WTC11 (cell line): ENCODE results near the gene RPS21. TPM values are rescaled to one million over a fixed set of nuclear protein-coding genes. Genes with fewer than 3 reads are reported as not detected.
A peak's percentile ranks its signal among the peaks of the same experiment; 100 is the strongest.

Source experiments
- ATAC-seq: fragments of 200-7000 bp; cut with Tn5 transposase; 2 replicates; pipeline ENCODE4 v1.10.0; 2021; ENCODE audit warnings: mild to moderate bottlenecking, moderate library complexity
- CTCF ChIA-PET: fragments of 300-600 bp; sonication (Branson Sonifier 250); formaldehyde crosslinking; loops from one replicate; lab custom pipeline; 2021; ENCODE audit warnings: antibody characterized with exemption; lab: Charles Lee
- POLR2A ChIA-PET: fragments of 350-600 bp; sonication (Branson Sonifier 250); formaldehyde crosslinking; loops from one replicate; lab custom pipeline; 2021; ENCODE audit warnings: antibody characterized with exemption; lab: Charles Lee
- DNase-seq: peaks from one replicate; pipeline ENCODE4 v3.0.0; 2021; ENCODE audit warnings: low spot score
- H3K27ac Mint-ChIP-seq: 2 replicates; pipeline ENCODE4 v1.8.0; 2021; ENCODE audit warnings: mixed read lengths
- H3K27me3 Mint-ChIP-seq: 2 replicates; pipeline ENCODE4 v1.8.0; 2021; ENCODE audit warnings: low read depth, mild to moderate bottlenecking, moderate library complexity, mixed read lengths
- H3K36me3 Mint-ChIP-seq: 2 replicates; pipeline ENCODE4 v1.8.0; 2021; ENCODE audit warnings: mixed read lengths
- H3K4me1 Mint-ChIP-seq: 2 replicates; pipeline ENCODE4 v1.8.0; 2022; ENCODE audit warnings: mixed read lengths
- H3K4me3 Mint-ChIP-seq: 2 replicates; pipeline ENCODE4 v1.8.0; 2021; ENCODE audit warnings: mild to moderate bottlenecking, moderate library complexity, mixed read lengths
- H3K9me3 Mint-ChIP-seq: 2 replicates; pipeline ENCODE4 v1.8.0; 2021; ENCODE audit warnings: mixed read lengths
- ATF1 ChIP-seq: sonication (generic); formaldehyde crosslinking; IDR thresholded peaks from 2 replicates; pipeline ENCODE4 v1.8.1; 2023; ENCODE audit warnings: mild to moderate bottlenecking, moderate library complexity, missing genetic modification reagents
- ATF6 ChIP-seq: sonication (generic); formaldehyde crosslinking; IDR thresholded peaks from 2 replicates; pipeline ENCODE4 v1.8.1; 2023; ENCODE audit warnings: mild to moderate bottlenecking, missing genetic modification reagents
- CDX4 ChIP-seq: fragments of 250-450 bp; sonication (Bioruptor Pico); IDR thresholded peaks from 2 replicates; pipeline ENCODE4 v1.9.0; 2021; ENCODE audit warnings: moderate library complexity, mild to moderate bottlenecking, inconsistent platforms, borderline replicate concordance
- FOXP1 ChIP-seq: sonication (generic); formaldehyde crosslinking; IDR thresholded peaks from 2 replicates; pipeline ENCODE4 v1.8.0; 2022; ENCODE audit warnings: missing genetic modification reagents, mild to moderate bottlenecking, moderate library complexity, borderline replicate concordance
- GABPB1 ChIP-seq: sonication (generic); formaldehyde crosslinking; IDR thresholded peaks from 2 replicates; pipeline ENCODE4 v1.8.1; 2023; ENCODE audit warnings: mild to moderate bottlenecking, missing genetic modification reagents
- KAT7 ChIP-seq: sonication (generic); formaldehyde crosslinking; IDR thresholded peaks from 2 replicates; pipeline ENCODE4 v1.8.1; 2023; ENCODE audit warnings: missing genetic modification reagents, mild to moderate bottlenecking, borderline replicate concordance
- MYBL2 ChIP-seq: sonication (generic); formaldehyde crosslinking; IDR thresholded peaks from 2 replicates; pipeline ENCODE4 v1.8.1; 2023; ENCODE audit warnings: mild to moderate bottlenecking, moderate library complexity, missing genetic modification reagents
- NR3C1 ChIP-seq: sonication (generic); formaldehyde crosslinking; conservative IDR thresholded peaks from 2 replicates; pipeline ENCODE4 v1.8.1; 2023; ENCODE audit warnings: low read depth, mild to moderate bottlenecking, missing genetic modification reagents
- SP1 ChIP-seq: sonication (generic); formaldehyde crosslinking; conservative IDR thresholded peaks from 2 replicates; pipeline ENCODE4 v1.8.1; 2022; ENCODE audit warnings: missing genetic modification reagents
- TEAD1 ChIP-seq: sonication (generic); formaldehyde crosslinking; IDR thresholded peaks from 2 replicates; pipeline ENCODE4 v1.8.0; 2022; ENCODE audit warnings: mild to moderate bottlenecking, missing genetic modification reagents
- ZNF263 ChIP-seq: sonication (generic); formaldehyde crosslinking; IDR thresholded peaks from 2 replicates; pipeline ENCODE4 v1.8.1; 2022; ENCODE audit warnings: low read depth, mild to moderate bottlenecking, moderate library complexity, missing genetic modification reagents
- ZNF423 ChIP-seq: fragments of 250-450 bp; sonication (Bioruptor Pico); IDR thresholded peaks from 2 replicates; pipeline ENCODE4 v2.1.2; 2022; ENCODE audit warnings: mild to moderate bottlenecking, moderate library complexity
- ZNF671 ChIP-seq: fragments of 250-450 bp; sonication (Bioruptor Pico); IDR thresholded peaks from 2 replicates; pipeline ENCODE4 v1.8.0; 2021; ENCODE audit warnings: mild to moderate bottlenecking
- total RNA-seq: library from RNA; stranded (reverse); gene quantifications from 3 replicates; pipeline ENCODE4 v1.2.3, GENCODE V29; 2021
- TF ChIP-seq, protein P1 (sequence below): sonication (generic); formaldehyde crosslinking; IDR thresholded peaks from 2 replicates; pipeline ENCODE4 v1.8.0; 2023; ENCODE audit warnings: missing genetic modification reagents, mild to moderate bottlenecking, borderline replicate concordance
- TF ChIP-seq, protein P2 (sequence below): sonication (generic); formaldehyde crosslinking; IDR thresholded peaks from 2 replicates; pipeline ENCODE4 v1.8.1; 2023; ENCODE audit warnings: mild to moderate bottlenecking, missing genetic modification reagents, moderate library complexity
- TF ChIP-seq, protein P3 (sequence below): fragments of 250-450 bp; sonication (Bioruptor Pico); conservative IDR thresholded peaks from 2 replicates; pipeline ENCODE4 v1.9.0; 2021; ENCODE audit warnings: mild to moderate bottlenecking
- TF ChIP-seq, protein P4 (sequence below): sonication (generic); formaldehyde crosslinking; IDR thresholded peaks from 2 replicates; pipeline ENCODE4 v1.8.0; 2022; ENCODE audit warnings: mild to moderate bottlenecking, missing genetic modification reagents

Gene RPS21
- total RNA-seq, 1 experiment from 2014 or later, result 2,016 TPM

DNA sequence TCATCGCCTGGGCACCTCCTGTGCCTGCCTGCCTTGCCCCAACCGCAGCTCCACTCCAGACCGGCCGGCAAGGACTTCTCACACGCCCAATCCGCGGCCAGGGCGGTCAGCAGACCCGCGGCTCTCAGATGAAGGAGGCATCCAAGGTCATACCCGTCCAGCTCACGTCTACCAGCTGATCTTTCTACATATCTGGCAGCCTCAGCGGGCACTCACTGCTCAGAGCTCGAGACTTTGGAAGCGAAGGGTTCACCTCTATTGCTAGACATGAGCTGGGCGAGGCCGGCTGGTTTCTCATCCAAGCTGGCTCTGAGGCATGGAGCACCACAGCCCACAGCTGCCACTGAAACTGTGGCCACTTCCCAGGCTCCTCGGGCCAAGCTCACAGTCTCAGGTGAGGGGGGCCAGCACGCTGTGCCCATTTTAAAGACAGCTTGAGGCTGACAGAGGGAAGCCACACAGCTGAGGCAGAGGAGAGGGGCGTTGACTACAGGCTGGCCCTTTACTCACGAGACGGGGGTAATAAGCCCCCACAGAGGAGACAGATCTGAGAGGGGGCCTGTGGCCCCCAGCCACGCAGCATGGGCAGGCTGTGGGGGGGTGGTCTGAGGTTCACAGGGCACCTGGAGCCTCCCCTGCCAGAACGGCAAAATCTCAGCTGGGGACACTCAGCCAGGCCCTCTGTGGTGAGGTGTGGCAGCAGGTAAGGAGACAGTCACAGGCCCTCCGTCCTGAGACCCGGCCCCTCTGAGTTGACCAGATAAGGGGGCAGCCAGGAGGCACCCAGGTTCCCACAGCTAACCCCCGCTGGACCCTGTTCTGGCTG is 21.8 kb upstream of the RPS21 start (continued):
- TF ChIP-seq ATF6 (CRISPR knock-in tag), result no peak

DNA sequence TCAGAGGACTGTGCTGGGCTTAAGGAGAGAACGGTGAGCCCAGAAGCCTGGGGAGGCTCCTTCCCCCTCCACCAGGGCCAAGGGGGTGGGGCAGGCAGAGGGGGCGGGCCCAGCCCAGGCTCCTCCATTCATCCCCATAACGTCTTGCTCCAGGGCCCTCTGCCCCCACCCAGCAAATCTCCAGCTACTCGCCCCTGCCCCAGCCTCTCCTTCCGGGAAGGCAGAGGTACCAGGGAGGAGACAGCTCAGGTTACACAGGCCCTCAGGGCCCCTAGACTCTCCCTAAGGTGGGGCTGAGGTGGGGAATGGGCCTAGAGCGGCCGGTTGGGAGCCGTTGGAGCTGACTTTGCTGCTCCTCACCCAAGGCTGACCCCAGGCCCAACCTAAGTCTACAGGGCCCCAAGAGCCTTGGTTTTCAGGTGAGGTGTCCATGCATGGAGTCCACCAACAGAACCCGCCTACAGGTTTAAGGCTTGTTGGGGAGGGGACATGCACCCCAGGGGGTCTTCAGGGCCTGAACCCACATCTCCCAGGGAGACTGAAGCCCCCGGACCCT is 21.0 kb upstream of the RPS21 start:
- H3K36me3 Mint-ChIP-seq, result no peaks in the 10 kb centered on the region
- peak; percentile 67 for DNase-seq
- no peak overlapping the region for H3K27ac Mint-ChIP-seq
- no peaks in the 10 kb centered on the region for H3K27me3 Mint-ChIP-seq
- H3K4me1 Mint-ChIP-seq, result peaks cover 50% of the 10 kb centered on the region
- ChIA-PET POLR2A (interaction anchor here (0.5 to 4.8 kb wide), 10 partner anchors 8 to 223 kb away, joined by 3 to 29 read pairs (median 4); partner anchors contain the start of genes ADRM1, OSBPL2 and PSMA7), CTCF (interaction anchor here (1.1 to 9.1 kb wide), 6 partner anchors 12 to 64 kb away, joined by 3 to 137 read pairs (median 13); partner anchors contain the start of gene ADRM1)
- peak; percentile 3 for ATAC-seq
- H3K4me3 Mint-ChIP-seq, result peak overlapping the region; percentile 65
- TF ChIP-seq ZNF423 (CRISPR knock-in tag) (peak; percentile 21; the same call in 1 of the 2 replicates), TEAD1 (CRISPR knock-in tag) (no peak), GABPB1 (CRISPR knock-in tag) (0 out of 2 replicates have a peak, but pooled peaks have one; percentile 21), FOXP1 (CRISPR knock-in tag) (no peak), ZNF671 (CRISPR knock-in tag) (no peak), SP1 (0 out of 2 replicates have a peak, but pooled peaks have one; percentile 8), NR3C1 (no peak)
- TF ChIP-seq, protein P1, sequence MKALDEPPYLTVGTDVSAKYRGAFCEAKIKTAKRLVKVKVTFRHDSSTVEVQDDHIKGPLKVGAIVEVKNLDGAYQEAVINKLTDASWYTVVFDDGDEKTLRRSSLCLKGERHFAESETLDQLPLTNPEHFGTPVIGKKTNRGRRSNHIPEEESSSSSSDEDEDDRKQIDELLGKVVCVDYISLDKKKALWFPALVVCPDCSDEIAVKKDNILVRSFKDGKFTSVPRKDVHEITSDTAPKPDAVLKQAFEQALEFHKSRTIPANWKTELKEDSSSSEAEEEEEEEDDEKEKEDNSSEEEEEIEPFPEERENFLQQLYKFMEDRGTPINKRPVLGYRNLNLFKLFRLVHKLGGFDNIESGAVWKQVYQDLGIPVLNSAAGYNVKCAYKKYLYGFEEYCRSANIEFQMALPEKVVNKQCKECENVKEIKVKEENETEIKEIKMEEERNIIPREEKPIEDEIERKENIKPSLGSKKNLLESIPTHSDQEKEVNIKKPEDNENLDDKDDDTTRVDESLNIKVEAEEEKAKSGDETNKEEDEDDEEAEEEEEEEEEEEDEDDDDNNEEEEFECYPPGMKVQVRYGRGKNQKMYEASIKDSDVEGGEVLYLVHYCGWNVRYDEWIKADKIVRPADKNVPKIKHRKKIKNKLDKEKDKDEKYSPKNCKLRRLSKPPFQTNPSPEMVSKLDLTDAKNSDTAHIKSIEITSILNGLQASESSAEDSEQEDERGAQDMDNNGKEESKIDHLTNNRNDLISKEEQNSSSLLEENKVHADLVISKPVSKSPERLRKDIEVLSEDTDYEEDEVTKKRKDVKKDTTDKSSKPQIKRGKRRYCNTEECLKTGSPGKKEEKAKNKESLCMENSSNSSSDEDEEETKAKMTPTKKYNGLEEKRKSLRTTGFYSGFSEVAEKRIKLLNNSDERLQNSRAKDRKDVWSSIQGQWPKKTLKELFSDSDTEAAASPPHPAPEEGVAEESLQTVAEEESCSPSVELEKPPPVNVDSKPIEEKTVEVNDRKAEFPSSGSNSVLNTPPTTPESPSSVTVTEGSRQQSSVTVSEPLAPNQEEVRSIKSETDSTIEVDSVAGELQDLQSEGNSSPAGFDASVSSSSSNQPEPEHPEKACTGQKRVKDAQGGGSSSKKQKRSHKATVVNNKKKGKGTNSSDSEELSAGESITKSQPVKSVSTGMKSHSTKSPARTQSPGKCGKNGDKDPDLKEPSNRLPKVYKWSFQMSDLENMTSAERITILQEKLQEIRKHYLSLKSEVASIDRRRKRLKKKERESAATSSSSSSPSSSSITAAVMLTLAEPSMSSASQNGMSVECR, result peak; percentile 34; the same call in 1 of the 2 replicates
- no peaks in the 10 kb centered on the region for H3K9me3 Mint-ChIP-seq

GRCh38 chr20:62366370-62367135 is 20.4 kb upstream of the RPS21 start:
- DNase-seq (peak; percentile 87), ATAC-seq (peak; percentile 46)
- no peaks in the 10 kb centered on the region for H3K27me3 Mint-ChIP-seq
- H3K4me3 Mint-ChIP-seq, result peak overlapping the region; percentile 65
- H3K36me3 Mint-ChIP-seq, result no peaks in the 10 kb centered on the region
- CTCF ChIA-PET, result interaction anchor here (1.1 to 9.1 kb wide), 5 partner anchors 11 to 37 kb away, joined by 3 to 137 read pairs (median 5); no protein-coding TSS in a partner anchor
- H3K27ac Mint-ChIP-seq, result no peak overlapping the region
- POLR2A ChIA-PET, result interaction anchor here (0.5 to 4.8 kb wide), 10 partner anchors 9 to 224 kb away, joined by 3 to 29 read pairs (median 4); partner anchors contain the start of genes ADRM1, OSBPL2, PSMA7 and RPS21
- peaks cover 48% of the 10 kb centered on the region for H3K4me1 Mint-ChIP-seq
- H3K9me3 Mint-ChIP-seq, result no peaks in the 10 kb centered on the region
- TF ChIP-seq ATF1 (CRISPR knock-in tag) (no peak), CDX4 (CRISPR knock-in tag) (no peak), ZNF263 (CRISPR knock-in tag) (no peak), MYBL2 (CRISPR knock-in tag) (no peak), KAT7 (CRISPR knock-in tag) (peak; percentile 87; the same call in 1 of the 2 replicates), FOXP1 (CRISPR knock-in tag) (0 out of 2 replicates have a peak, but pooled peaks have one; percentile 45)
- TF ChIP-seq, protein P2, sequence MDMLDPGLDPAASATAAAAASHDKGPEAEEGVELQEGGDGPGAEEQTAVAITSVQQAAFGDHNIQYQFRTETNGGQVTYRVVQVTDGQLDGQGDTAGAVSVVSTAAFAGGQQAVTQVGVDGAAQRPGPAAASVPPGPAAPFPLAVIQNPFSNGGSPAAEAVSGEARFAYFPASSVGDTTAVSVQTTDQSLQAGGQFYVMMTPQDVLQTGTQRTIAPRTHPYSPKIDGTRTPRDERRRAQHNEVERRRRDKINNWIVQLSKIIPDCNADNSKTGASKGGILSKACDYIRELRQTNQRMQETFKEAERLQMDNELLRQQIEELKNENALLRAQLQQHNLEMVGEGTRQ (CRISPR knock-in tag), result peak; percentile 29; the same call in 1 of the 2 replicates
- TF ChIP-seq, protein P3, sequence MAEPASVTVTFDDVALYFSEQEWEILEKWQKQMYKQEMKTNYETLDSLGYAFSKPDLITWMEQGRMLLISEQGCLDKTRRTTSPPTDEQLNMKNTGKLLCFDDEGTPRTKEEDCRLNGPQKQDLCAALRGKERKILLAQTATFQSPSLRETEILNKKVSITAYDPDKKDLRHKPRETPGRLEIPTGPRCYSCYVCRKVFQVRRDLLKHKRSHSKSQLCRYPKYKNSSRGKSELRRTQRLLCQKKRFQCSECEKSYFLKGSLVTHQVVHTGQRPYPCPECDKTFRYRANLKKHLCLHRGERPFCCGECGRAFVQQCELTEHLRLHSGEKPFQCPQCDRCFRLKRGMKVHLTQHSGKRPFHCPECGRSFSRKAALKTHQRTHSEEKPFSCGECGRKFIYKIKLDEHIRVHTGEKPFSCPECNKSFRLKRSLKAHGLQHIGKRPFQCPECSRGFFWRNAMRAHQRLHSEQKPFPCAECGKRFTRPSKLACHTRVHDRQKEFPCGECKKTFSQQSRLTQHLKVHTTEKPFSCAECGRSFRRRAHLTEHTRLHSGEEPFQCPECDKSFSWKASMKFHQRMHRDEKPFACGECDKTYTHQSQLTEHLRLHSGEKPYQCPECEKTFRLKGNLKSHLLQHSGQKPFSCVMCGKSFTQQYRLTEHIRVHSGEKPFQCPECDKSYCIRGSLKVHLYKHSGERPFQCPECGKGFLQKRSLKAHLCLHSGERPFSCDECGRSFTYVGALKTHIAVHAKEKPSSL (CRISPR knock-in tag), result no peak
- TF ChIP-seq, protein P4, sequence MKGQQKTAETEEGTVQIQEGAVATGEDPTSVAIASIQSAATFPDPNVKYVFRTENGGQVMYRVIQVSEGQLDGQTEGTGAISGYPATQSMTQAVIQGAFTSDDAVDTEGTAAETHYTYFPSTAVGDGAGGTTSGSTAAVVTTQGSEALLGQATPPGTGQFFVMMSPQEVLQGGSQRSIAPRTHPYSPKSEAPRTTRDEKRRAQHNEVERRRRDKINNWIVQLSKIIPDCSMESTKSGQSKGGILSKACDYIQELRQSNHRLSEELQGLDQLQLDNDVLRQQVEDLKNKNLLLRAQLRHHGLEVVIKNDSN (CRISPR knock-in tag), result 0 out of 2 replicates have a peak, but pooled peaks have one; percentile 46
